ENCODE measurements around the gene CLMN. TPM values are rescaled to one million over a fixed set of nuclear protein-coding genes. Genes with fewer than 3 reads are reported as not detected.
A peak's percentile ranks its signal among the peaks of the same experiment; 100 is the strongest.

The CLMN gene
- polyA plus RNA-seq, 3 donors: 22.0 to 33.7 (median 23.2) TPM

GRCh38 chr14:95341115-95341514 is 21.4 kb upstream of the CLMN start:
- H3K4me3 Mint-ChIP-seq: no peak overlapping the region

GRCh38 chr14:95340201-95340697 is 20.5 kb upstream of the CLMN start:
- no peaks in the 10 kb centered on the region for H3K4me1 ChIP-seq (ENCODE audit: control insufficient read depth in 1 of 2, insufficient read depth in 2 of 2, low read length in 2 of 2)
- no peak overlapping the region for H3K4me3 ChIP-seq (replicated peaks in 1 of 3; ENCODE audit: low read depth in 2 of 3, low read length in 3 of 3)
- no peaks in the 10 kb centered on the region for H4K20me1 ChIP-seq (ENCODE audit: insufficient read depth, low read length)
- H3K27me3 Mint-ChIP-seq (ENCODE audit: low read depth in 3 of 3): peaks cover 5 to 14% (median 8%) of the 10 kb centered on the region in 3 donors
- no peaks in the 10 kb centered on the region for H3K27me3 ChIP-seq (ENCODE audit: control insufficient read depth in 2 of 2, insufficient read depth in 2 of 2, low read length in 2 of 2)
- no peaks in the 10 kb centered on the region for H3K79me2 ChIP-seq (ENCODE audit: insufficient read depth, low read length)
- no peak overlapping the region for H2AFZ ChIP-seq (ENCODE audit: insufficient read depth, low read depth, low read length, poor library complexity, severe bottlenecking)
- H3K4me1 Mint-ChIP-seq: no peaks in the 10 kb centered on the region
- no peak overlapping the region for H3K27ac ChIP-seq (ENCODE audit: low read depth in 1 of 2, low read length in 2 of 2)
- DNase-seq: no peak
- TF ChIP-seq CTCF (IDR thresholded peaks at IDR 0.05): no peak
- WGBS (ENCODE audit: insufficient coverage): 86% methylated on average over 5 of the region's 8 CpGs
- intact Hi-C loops (cut with micrococcal nuclease): no loop called here
- H3K9ac ChIP-seq (ENCODE audit: insufficient read depth, low read length, poor library complexity, severe bottlenecking): no peak overlapping the region
- H3K4me2 ChIP-seq (replicated peaks; ENCODE audit: extremely low read depth, low read length, poor library complexity, severe bottlenecking): no peak overlapping the region
- H3K36me3 Mint-ChIP-seq: no peaks in the 10 kb centered on the region
- H3K4me3 Mint-ChIP-seq: no peak overlapping the region
- H3K27ac Mint-ChIP-seq: no peak overlapping the region
- H3K9me3 ChIP-seq (replicated peaks in 1 of 2; ENCODE audit: control insufficient read depth in 1 of 2, insufficient read depth in 1 of 2, low read length in 2 of 2): no peaks in the 10 kb centered on the region
- H3K9me3 Mint-ChIP-seq: peaks cover 0 to 8% (median 2%) of the 10 kb centered on the region in 7 donors
- H3K36me3 ChIP-seq (replicated peaks in 1 of 2; ENCODE audit: control insufficient read depth in 1 of 2, insufficient read depth in 2 of 2, low read length in 2 of 2): no peaks in the 10 kb centered on the region

More at GRCh38 chr14:95341115-95341514, 21.4 kb upstream of the CLMN start:
- no peak for TF ChIP-seq CTCF (IDR thresholded peaks at IDR 0.05)
- no peaks in the 10 kb centered on the region for H3K4me1 ChIP-seq (ENCODE audit: control insufficient read depth in 1 of 2, insufficient read depth in 2 of 2, low read length in 2 of 2)
- H3K9me3 ChIP-seq (replicated peaks in 1 of 2; ENCODE audit: control insufficient read depth in 1 of 2, insufficient read depth in 1 of 2, low read length in 2 of 2): no peaks in the 10 kb centered on the region
- no peaks in the 10 kb centered on the region for H4K20me1 ChIP-seq (ENCODE audit: insufficient read depth, low read length)
- Mint-ChIP-seq H3K36me3 (no peaks in the 10 kb centered on the region), H3K9me3 (peaks cover 0 to 9% (median 2%) of the 10 kb centered on the region in 7 donors), H3K27me3 (ENCODE audit: low read depth in 3 of 3) (peaks cover 5 to 10% (median 8%) of the 10 kb centered on the region in 3 donors), H3K4me1 (no peaks in the 10 kb centered on the region), H3K27ac (no peak overlapping the region)
- no peak overlapping the region for H3K4me2 ChIP-seq (replicated peaks; ENCODE audit: extremely low read depth, low read length, poor library complexity, severe bottlenecking)
- intact Hi-C loops (cut with micrococcal nuclease): no loop called here
- H3K27me3 ChIP-seq (ENCODE audit: control insufficient read depth in 2 of 2, insufficient read depth in 2 of 2, low read length in 2 of 2): no peaks in the 10 kb centered on the region
- peak in 1 of 3 donors; percentile 37 for DNase-seq
- WGBS (ENCODE audit: insufficient coverage): 90% methylated on average over 1 of the region's 1 CpG
- H3K79me2 ChIP-seq (ENCODE audit: insufficient read depth, low read length): no peaks in the 10 kb centered on the region
- no peak overlapping the region for H3K4me3 ChIP-seq (replicated peaks in 1 of 3; ENCODE audit: low read depth in 2 of 3, low read length in 3 of 3)
- H3K36me3 ChIP-seq (replicated peaks in 1 of 2; ENCODE audit: control insufficient read depth in 1 of 2, insufficient read depth in 2 of 2, low read length in 2 of 2): no peaks in the 10 kb centered on the region
- no peak overlapping the region for H3K27ac ChIP-seq (ENCODE audit: low read depth in 1 of 2, low read length in 2 of 2)
- no peak overlapping the region for H3K9ac ChIP-seq (ENCODE audit: insufficient read depth, low read length, poor library complexity, severe bottlenecking)
- no peak overlapping the region for H2AFZ ChIP-seq (ENCODE audit: insufficient read depth, low read depth, low read length, poor library complexity, severe bottlenecking)
